Activated naive CD4-positive, alpha-beta T cell treated with anti-CD3 and anti-CD28 coated beads, Interleukin-2, amount 50 U/mL, for 72 hours (primary cell): ENCODE data around the gene AFAP1L2. TPM values are rescaled to one million over a fixed set of nuclear protein-coding genes. Genes with fewer than 3 reads are reported as not detected.

Source experiments
- ATAC-seq, 2 donors: fragments of 150-1000 bp; cut with Tn5 transposase; 2 replicates each; pipeline ENCODE4 v1.10.0; 2021; ENCODE audit warnings: mild to moderate bottlenecking in 2 of 2, moderate library complexity in 2 of 2
- DNase-seq, 2 donors: peaks; one replicate each; pipeline ENCODE4 v3.0.0; 2021 to 2022; ENCODE audit warnings: low spot score in 2 of 2
- H3K27ac Mint-ChIP-seq, 2 donors: one replicate each; pipeline ENCODE4 v1.8.0; 2022; ENCODE audit warnings: mild to moderate bottlenecking in 2 of 2, mixed read lengths in 2 of 2
- H3K36me3 Mint-ChIP-seq, 2 donors: one replicate each; pipeline ENCODE4 v1.8.0; 2022; ENCODE audit warnings: mixed read lengths in 2 of 2
- H3K9me3 Mint-ChIP-seq, 2 donors: one replicate each; pipeline ENCODE4 v1.8.0; 2022; ENCODE audit warnings: mixed read lengths in 2 of 2
- total RNA-seq, 2 donors: library from RNA; stranded (reverse); gene quantifications; one replicate each; pipeline ENCODE4 v1.2.3, GENCODE V29; 2022

AFAP1L2 gene
- total RNA-seq, 2 donors from 2014 or later, result 0.98 to 2.7 TPM

DNA sequence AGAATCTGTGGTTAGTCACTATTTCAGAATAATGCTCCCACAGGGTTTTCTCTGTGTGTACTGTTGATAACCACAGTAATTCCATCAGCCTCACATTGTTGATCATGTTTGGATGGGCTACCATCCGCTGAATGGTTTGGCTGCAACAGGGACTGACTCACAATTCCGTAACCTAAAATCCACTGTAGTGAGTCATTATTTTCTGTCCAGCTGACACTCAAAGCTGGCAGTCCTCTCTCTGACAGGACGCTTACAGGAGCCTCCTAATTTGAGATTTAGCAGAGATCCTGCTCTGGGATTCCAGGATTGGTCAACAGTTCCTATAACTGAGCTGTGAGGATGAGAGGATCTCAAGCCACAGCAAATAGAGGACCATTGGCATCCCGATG is 132.5 kb downstream of the AFAP1L2 start:
- Mint-ChIP-seq H3K36me3 (no peaks in the 10 kb centered on the region), H3K9me3 (no peaks in the 10 kb centered on the region), H3K27ac (no peak overlapping the region)
- ATAC-seq (no peak), DNase-seq (no peak)

- Mint-ChIP-seq H3K9me3 (no peaks in the 10 kb centered on the region), H3K27ac (no peak overlapping the region), H3K36me3 (no peaks in the 10 kb centered on the region)
- no peak for DNase-seq
- no peak for ATAC-seq
Measured at GRCh38 chr10:114271075-114271778, 133.1 kb downstream of the AFAP1L2 start.

- H3K9me3 Mint-ChIP-seq, result no peaks in the 10 kb centered on the region
- H3K27ac Mint-ChIP-seq, result peak overlapping the region in 1 of 2 donors; percentile 72
- DNase-seq (no peak), ATAC-seq (no peak)
- H3K36me3 Mint-ChIP-seq, result no peaks in the 10 kb centered on the region
Measured at GRCh38 chr10:114266521-114266920, 137.8 kb downstream of the AFAP1L2 start.

DNA sequence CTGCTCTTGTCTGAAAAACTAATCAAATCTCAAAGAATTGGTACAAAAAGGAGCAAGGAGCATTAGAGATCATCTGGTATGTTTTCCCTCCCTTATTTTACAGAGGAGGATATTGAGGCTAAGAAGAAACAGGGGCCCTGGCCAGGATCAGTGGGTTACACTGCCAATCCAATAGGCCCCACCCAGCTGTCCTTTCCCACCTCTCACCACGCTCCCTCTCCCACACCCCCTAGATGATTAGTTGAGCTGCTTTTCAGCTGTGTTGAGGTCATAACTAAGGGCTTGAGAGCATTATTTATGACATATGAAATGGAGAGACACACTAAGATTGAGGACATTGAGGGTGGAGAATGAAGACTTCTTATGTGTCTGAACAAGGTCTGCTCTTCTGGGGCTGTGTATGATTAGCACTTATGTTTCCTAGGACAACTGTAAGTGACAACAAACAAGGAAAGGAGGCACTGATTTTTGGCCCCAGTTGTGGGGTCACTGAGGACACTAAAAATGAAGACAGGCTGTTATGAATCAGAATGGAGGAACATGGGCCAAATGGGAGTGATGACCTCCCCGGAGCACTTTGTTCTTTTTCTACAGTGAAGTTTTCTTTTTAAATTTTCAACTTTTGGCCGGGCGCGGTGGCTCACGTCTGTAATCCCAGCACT is 138.8 kb downstream of the AFAP1L2 start:
- H3K9me3 Mint-ChIP-seq, result no peaks in the 10 kb centered on the region
- ATAC-seq (no peak), DNase-seq (no peak)
- H3K27ac Mint-ChIP-seq, result no peak overlapping the region
- no peaks in the 10 kb centered on the region for H3K36me3 Mint-ChIP-seq

DNA sequence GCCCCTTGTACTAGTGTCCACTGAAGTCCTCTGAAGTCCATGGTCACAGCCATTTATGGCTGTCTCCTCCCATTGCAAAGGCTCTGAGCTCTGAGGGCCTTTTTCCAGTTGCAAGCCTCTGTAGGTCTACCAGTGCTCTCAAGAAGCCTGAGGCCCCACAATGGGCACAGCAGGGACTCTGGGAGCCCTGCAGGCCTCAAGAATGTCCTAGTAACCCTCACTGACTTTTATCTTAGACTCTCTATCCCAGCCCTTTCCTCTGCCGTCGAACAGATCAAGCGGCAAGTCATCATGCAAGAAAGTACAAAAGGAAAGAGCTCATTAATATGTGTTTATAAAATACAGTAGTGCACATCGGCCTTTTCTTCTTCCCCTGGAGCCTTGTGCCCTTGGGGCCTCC is 141.8 kb downstream of the AFAP1L2 start:
- ATAC-seq, result no peak
- Mint-ChIP-seq H3K9me3 (no peaks in the 10 kb centered on the region), H3K27ac (no peak overlapping the region), H3K36me3 (no peaks in the 10 kb centered on the region)
- no peak for DNase-seq

DNA sequence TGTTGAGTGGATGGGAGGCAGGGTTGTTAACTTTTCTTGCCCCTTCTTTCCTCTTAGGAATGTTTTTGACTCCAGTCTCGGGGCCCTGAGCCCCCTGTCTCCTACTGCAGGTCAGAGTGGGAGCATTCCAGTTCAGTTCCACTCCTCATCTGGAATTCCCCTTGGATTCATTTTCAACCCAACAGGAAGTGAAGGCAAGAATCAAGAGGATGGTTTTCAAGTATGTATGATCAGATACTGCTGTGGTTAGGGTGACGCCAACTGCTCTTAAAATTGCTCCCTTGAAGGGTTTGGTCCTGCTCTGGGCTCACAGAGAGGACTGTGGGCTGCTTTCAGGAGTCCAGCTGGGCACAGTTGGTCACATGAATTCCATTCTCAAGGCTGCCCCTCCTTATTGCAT is 143.2 kb downstream of the AFAP1L2 start:
- Mint-ChIP-seq H3K27ac (no peak overlapping the region), H3K9me3 (no peaks in the 10 kb centered on the region), H3K36me3 (no peaks in the 10 kb centered on the region)
- ATAC-seq (no peak), DNase-seq (no peak)

DNA sequence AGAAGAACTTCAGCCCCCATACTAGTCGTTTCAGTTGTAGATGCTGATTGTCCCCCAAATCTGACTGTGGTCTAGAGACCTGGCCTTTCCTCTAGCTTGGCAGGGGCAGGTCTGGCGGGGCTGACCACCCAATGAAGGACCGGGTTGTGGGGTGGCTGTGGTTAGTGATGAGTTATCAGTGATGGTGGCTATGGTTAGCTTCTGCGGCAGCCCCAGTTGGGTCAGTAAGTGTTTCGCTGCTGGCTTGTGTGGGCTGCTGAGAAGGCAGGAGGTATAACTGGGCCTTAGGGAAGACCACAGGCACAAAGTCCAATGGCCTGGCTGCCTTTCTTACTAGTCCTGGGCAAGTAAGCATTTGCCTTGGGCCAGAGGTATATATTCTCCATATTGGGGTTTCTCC is 143.9 kb downstream of the AFAP1L2 start:
- no peaks in the 10 kb centered on the region for H3K9me3 Mint-ChIP-seq
- H3K27ac Mint-ChIP-seq, result no peak overlapping the region
- no peaks in the 10 kb centered on the region for H3K36me3 Mint-ChIP-seq
- ATAC-seq, result no peak
- DNase-seq, result no peak

DNA sequence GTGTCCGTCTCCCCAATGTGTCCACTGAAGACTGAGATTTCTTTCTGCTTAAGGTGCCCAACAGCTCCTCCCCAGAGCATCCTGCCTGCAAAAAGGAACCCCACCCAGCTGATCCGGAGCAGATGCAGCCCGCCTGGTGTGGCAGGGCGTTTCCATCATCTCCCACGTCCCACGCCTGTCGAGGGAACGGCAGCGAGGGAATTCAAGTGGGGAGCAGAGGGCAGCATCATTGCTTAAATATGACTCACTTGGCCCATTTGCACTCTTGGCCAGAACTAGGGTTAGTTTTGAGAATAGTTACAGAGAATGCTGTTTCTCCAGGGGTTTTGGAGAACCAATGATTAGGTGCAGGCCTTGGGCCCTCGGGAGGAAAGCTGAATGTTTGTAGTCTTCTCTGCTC is 144.5 kb downstream of the AFAP1L2 start:
- Mint-ChIP-seq H3K9me3 (no peaks in the 10 kb centered on the region), H3K36me3 (no peaks in the 10 kb centered on the region), H3K27ac (no peak overlapping the region)
- ATAC-seq (no peak), DNase-seq (no peak)

- DNase-seq (no peak), ATAC-seq (no peak)
- H3K27ac Mint-ChIP-seq, result no peak overlapping the region
- no peaks in the 10 kb centered on the region for H3K36me3 Mint-ChIP-seq
- no peaks in the 10 kb centered on the region for H3K9me3 Mint-ChIP-seq
Measured at GRCh38 chr10:114258274-114258840, 145.9 kb downstream of the AFAP1L2 start.

DNA sequence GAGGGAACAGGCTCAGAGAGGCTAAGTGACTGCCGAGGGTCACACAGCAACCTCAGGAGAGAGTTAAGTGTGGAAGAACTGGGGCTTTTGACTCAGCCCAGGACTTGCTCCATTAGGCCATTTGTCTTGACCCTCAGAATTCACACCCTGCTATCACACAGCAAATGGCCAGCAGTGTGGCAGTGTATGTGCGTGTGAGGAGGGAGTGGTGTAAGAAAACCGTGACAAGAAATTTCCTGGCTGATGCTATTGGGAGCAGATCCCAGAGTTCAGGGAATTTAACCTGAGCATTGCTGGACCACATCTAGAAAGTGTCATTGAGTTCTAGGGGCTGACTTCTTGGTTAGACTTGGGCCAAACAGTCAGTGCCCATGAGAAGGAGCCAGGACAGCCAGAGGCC is 146.8 kb downstream of the AFAP1L2 start:
- Mint-ChIP-seq H3K9me3 (no peaks in the 10 kb centered on the region), H3K27ac (no peak overlapping the region), H3K36me3 (no peaks in the 10 kb centered on the region)
- ATAC-seq, result no peak
- no peak for DNase-seq

DNA sequence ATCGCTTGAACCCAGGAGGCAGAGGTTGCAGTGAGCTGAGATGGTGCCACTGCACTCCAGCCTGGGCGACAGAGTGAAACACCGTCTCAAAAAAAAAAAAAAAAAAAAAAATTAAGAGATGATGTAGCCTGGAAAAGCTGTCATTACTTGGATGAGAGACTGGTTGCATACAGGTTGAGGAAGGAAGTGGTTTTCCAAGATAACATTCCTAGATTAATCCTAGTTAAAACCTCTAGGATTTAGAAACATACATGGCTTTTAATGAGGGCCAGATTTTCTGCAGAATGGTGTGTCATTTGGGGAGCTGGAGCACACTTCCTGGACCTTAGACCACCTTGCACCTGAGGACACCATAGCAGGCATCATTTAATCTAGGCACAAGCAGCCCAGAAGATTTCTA is 147.5 kb downstream of the AFAP1L2 start:
- Mint-ChIP-seq H3K36me3 (no peaks in the 10 kb centered on the region), H3K9me3 (no peaks in the 10 kb centered on the region), H3K27ac (no peak overlapping the region)
- DNase-seq (no peak), ATAC-seq (no peak)

- Mint-ChIP-seq H3K9me3 (no peaks in the 10 kb centered on the region), H3K27ac (no peak overlapping the region), H3K36me3 (no peaks in the 10 kb centered on the region)
- ATAC-seq (no peak), DNase-seq (no peak)
Measured at GRCh38 chr10:114256008-114256765, 148.1 kb downstream of the AFAP1L2 start.

GRCh38 chr10:114255227-114255626 is 149.1 kb downstream of the AFAP1L2 start:
- no peaks in the 10 kb centered on the region for H3K36me3 Mint-ChIP-seq
- H3K9me3 Mint-ChIP-seq, result no peaks in the 10 kb centered on the region
- ATAC-seq, result no peak
- no peak overlapping the region for H3K27ac Mint-ChIP-seq
- DNase-seq, result no peak

GRCh38 chr10:114252883-114253282 is 151.4 kb downstream of the AFAP1L2 start:
- no peak for DNase-seq
- Mint-ChIP-seq H3K9me3 (no peaks in the 10 kb centered on the region), H3K27ac (no peak overlapping the region), H3K36me3 (no peaks in the 10 kb centered on the region)
- ATAC-seq, result peak in 1 of 2 donors; percentile 67

DNA sequence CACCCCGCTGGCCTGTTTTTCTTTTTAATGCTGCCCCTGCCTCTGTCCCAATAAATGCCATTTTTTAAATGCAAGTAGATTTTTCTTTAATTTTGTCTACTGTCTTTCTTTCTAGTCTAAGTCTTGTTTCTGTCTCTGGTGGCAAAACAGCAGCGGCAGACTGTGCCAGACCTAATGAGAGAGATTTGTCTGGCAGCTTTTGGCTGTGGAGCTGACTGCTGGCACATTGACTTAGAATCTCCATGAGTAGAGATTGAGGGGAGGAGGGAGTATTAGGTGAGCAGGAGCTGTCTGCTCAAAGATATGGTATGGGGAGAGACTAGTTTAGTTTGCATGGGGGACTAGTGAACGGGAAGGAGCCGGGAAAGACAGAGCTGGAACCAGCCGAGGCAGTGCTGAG is 152.2 kb downstream of the AFAP1L2 start:
- H3K27ac Mint-ChIP-seq, result no peak overlapping the region
- no peaks in the 10 kb centered on the region for H3K36me3 Mint-ChIP-seq
- H3K9me3 Mint-ChIP-seq, result no peaks in the 10 kb centered on the region
- DNase-seq (no peak), ATAC-seq (peak in 1 of 2 donors; percentile 13)

DNA sequence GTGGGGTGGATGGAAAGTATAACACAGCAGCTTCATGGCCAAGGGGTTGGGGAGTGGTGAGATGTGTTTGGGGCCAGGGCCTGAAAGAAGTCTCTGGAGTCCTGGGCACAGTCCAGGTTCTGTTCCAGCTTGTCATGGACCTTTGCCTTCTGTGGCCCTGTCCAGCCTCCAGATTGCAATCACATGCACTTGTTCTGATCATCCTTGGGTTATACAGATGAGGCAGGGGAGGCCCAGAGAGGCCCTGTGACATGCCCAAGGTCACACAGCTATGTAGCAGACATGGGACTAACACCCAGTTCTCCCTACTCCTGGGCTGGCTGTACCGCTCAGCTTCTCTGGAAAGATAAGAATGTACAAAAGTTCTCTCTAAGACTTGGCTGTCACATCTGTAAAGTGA is 153.6 kb downstream of the AFAP1L2 start:
- H3K36me3 Mint-ChIP-seq, result no peaks in the 10 kb centered on the region
- H3K9me3 Mint-ChIP-seq, result no peaks in the 10 kb centered on the region
- DNase-seq, result no peak
- H3K27ac Mint-ChIP-seq, result no peak overlapping the region
- no peak for ATAC-seq

DNA sequence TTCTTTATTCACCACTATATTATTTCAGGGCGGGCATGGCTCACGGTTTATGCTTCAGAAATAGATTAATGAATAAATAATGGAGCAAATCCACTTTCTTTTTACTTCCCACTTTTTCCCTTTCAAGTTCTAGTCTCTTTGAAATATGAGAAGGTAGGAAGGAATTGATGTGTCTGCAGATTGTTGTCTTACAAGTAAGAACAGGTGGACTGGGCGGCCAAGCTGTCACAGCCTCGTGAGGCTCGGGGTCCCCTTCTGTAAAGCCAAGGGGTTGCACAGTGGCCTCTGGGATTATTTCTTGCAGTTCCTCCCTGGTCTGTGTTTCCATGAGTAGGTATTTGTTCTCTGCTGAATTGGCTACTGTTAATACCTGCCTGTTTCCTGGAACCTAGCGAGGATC is 154.1 kb downstream of the AFAP1L2 start:
- Mint-ChIP-seq H3K27ac (peak overlapping the region in 1 of 2 donors; percentile 16), H3K36me3 (no peaks in the 10 kb centered on the region)
- no peak for ATAC-seq

More for the DNA sequence above, 154.1 kb downstream of the AFAP1L2 start:
- DNase-seq, result no peak
- no peaks in the 10 kb centered on the region for H3K9me3 Mint-ChIP-seq
